HG02623 (cell line): ENCODE data around the gene TSPAN18.

Experiments
- ATAC-seq: cut with Tn5 transposase; IDR thresholded peaks from one replicate; pipeline ENCODE4 v1.9.1; 2021; ENCODE audit warnings: moderate library complexity; ENCODE audit not compliant: unreplicated experiment

The TSPAN18 gene

GRCh38 chr11:44817207-44817949, 90.6 kb downstream of the TSPAN18 start:
- no peak for ATAC-seq

DNA sequence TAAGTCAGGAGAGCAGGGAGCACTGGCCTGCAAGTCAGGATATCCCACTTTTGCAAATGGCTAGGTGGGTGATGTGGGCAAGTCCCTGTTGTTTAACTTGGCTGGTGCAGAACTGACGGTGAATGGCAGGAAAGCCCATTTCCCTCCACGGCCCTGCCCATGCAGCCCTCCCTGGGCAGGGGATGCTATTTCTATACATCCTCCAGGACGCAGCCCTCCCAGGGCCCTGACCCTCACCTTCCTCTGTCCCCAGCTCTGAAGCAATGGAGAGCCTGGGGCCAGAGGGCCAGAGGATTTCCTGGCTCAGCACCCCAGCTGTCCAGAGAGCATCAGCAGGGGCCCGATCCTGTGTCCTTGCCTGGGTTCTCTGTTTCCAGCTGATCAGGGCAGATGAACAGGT, 91.3 kb downstream of the TSPAN18 start:
- ATAC-seq, result no peak

DNA sequence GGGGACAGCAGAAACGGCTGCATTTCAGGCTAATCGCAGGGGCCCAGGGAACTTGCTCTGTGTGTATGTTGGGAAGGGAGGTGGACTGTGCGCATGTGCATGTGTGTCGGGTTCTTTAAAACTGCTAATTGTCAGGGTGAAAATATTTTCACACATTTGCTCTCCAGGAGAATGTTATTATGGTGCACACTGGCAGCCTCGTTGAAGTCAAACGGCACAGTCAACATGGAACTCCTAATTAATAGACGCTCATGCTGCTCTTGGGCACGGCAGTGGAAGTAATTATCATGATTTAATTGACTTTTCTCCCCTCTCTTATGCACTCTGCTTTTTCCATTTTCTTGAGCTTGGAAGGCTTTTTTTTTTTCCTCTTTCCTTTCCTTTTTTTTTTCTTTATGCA, 92.6 kb downstream of the TSPAN18 start:
- no peak for ATAC-seq

GRCh38 chr11:44822369-44822768, 95.6 kb downstream of the TSPAN18 start:
- no peak for ATAC-seq

- no peak for ATAC-seq
These were observed 96.2 kb downstream of the TSPAN18 start for GRCh38 chr11:44823006-44823405.

DNA sequence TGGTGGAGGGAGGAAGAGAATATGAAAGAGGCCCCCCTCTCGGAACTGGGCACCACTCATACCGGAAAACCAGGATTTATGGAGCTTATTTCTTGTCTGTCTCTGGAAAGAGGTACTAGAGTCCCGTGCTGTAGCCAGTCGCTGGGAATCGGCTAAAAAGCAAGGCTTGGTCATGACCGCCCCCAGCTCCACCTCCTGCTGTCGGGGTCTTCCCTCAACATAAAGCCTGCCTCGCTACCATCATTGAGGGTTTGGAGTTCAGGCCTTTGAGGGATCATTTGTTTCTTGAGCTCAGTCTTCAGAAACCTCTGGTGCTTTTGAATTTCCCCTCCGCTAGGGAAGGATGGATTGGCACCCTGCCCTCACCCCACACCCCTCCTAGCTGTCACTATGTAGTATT, 97.1 kb downstream of the TSPAN18 start:
- ATAC-seq, result no peak

DNA sequence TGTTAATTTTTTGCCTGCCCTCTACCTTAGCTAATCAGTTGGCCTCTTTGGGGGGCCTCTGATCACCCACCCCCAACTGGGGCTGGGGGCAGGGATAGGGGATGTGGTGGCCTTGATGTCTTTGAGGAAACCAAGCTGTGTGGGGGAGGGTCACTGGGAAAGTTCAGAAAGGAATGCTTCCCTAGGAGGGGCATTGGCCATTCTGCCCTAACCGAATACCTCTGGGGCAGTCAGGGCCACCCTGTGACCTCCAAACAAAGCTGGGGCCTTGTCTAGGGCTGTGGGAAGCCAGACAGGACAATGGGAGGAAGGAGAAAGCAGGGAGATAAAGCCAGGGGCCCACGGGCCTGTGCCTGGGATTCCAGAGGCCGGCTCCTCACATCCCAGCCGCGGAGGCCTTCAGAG, 97.5 kb downstream of the TSPAN18 start:
- no peak for ATAC-seq

DNA sequence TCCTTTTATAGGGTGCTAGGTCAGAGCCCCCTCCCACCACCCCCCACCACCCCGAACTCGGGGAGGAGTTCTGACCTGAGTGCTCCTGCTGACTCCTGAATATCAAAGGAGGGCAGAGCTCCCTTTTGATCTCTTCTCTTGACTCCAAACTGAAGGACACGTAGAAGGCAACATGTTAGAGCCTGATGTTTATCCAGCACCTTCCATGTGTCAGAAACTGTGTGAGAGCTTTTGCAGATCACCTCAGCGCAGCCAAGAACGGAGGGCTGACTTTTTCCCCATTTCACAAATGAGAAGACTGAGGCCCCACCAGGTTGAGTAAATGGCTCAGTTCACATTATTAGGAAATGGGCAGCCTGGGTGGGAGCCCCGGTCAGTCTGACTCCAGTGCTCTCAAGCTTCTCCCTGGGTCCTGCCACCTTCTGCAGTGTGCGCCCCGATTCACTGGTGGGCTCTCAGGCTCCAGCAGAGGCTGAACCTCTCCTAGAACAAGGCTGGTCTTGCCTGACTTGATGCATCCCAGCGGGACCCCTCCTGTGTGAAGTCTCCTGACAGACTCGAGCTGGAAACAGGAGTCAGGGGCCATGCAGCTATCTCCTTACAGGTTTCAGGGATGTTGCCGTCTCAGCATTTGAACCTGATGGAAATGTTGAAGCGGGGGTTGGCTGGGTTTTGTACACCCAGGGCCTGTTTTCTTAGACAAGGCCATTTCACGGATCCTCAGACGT, 98.5 kb downstream of the TSPAN18 start:
- no peak for ATAC-seq

DNA sequence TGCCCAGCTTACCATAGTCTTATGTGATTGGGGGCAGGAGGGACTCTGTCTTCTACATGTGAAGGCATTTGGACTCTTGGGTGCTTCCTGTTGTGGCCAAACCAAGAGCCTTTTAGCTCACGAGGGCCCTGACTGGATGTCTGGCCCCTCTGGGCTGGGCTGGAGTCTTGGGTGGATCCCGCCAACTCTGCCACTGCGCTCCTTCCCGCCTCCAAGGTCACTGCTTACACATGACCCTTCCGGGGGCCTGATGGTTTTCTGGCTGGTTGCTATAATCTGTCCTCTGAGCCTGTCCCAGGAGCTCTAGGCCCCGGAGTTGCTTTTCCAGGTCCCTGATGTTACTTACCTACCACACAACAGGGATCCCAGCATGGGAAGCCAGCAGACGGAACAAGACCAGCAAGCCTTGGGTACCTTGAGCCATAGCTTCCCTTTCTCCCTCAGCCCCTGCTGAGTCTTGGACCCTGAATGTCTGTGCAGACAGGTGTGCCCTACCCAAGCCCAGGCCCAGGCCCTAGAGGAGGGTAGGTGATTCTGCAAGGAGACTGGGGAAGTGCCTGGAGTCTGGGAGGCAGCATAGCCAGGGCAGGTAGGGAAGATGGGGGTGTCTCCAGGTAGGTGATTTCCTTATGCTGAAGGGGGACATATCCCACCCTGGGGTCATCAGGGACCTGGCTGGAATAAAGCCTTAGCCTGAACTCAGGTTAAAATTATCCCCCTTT, 100.3 kb downstream of the TSPAN18 start:
- no peak for ATAC-seq

DNA sequence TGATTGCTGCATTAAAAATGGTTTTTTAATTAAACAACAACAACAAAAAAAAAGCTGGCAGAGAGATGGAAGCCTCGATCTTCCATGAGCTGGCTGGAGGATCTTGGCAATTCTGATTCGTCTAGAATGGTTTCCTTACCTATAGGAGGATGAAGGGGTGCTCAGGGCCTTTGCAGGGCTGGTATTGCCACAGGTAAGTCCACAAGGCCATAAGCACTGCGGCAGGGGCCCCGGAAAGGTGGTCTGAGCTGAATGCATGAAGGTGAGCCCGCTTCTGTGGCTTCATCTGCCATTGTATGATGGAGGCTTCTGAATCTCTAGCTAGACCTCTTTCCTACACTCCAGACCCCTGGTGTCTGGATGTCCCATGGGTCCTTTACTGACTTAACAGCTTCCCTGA, 101.5 kb downstream of the TSPAN18 start:
- no peak for ATAC-seq

DNA sequence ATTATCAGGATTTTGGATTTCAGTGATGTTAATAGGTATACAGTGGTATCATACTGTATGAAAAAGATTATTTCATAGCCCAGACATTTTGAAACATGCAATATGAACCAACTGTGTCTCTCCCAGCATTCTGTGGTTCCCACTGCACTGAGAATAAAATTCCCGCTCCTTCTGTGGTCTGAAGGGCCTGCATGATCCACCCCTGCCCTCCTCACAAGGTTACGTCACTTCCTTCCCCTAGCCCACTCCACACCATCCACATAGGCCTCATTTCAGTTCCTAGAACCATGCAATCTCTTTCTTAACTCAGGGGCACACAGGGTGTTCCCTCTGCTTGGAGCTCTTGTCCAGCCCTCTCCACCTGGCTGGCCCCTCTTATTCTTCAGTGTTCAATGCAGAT, 103.1 kb downstream of the TSPAN18 start:
- ATAC-seq, result no peak

DNA sequence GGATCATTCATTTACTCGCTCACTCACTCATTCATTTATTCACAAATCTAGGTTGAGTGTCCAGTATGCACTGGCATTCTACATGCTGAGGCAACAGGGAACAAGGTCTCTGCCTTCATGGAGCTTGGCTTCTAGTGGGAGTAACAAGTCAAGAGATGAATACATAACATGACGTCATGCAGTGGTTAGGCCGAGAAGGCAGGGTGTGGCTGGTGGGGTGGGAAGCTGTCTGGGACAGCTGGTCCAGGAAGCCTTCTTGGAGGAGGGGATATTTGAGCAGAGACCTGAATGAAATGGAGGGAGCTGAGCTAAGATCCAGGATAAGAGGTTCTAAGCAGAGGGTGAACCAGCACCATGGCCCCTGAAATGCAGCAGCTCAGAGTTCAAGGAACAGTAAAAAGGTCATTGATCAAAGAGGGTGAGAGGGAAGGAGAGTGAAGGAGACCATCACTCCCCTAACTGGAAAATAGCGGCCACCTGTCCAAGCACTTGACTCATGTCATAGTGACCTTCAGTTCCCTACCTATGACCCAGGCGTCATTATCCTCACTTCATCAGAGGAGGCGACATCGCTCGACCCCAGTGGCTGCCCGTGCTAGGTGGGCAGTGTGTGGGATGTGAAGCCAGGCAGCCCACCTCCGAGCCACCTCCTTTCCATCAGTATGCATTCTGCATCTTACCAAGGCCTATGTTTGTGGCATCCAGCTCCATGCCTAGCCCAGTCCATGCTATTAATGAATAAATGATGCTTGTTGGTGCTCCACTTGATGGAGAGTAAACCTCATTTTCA, 105.0 kb downstream of the TSPAN18 start:
- no peak for ATAC-seq

GRCh38 chr11:44832452-44832851, 105.7 kb downstream of the TSPAN18 start:
- ATAC-seq, result no peak

GRCh38 chr11:44833221-44833876, 106.6 kb downstream of the TSPAN18 start:
- no peak for ATAC-seq

DNA sequence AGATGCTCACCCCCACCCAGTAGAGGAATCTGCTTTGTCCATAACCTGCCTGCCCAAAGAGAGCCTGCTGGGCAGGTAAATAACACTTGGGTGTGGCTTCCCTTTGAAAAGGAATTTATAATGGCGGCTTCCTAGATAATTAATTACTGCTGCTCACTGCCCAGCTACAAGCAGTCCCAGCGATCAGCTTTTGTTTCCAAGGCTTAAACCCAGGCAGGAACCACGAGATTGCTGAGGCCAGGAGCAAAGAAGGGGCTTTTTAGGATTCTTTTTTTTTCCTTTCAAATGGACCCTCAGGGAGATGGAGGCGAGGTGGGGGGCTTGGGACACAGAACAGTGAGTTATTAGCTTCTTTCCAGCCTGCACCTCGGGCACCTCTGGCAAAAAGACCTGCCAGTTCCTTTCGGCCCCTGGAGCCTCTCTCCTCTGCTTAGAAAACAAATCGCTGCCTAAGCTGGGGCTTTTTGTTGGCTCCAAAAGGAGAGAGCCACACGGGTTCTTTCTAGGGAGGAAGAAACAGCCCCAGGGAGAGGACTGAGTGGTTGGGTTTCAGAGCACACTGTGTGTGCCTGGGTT, 107.2 kb downstream of the TSPAN18 start:
- ATAC-seq, result no peak

DNA sequence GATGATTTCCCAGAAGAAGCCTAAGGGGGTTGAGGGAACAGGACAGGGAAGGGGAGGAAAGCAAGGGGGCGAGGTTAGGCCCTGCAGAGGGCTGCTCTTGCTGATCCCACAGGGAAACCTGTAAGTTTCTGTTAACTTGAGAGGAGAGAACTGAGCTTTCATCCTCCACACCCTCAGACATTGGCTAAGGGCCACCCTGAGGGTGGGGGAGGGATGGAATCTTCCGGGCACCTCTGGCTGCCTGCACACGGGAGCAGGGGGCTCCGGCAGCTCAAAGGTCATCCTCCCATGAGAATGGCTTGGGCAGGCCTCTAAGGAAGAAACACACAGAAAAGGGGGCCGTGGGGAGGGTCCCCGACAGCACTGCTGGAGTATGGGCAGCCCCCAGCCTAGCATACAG, 108.1 kb downstream of the TSPAN18 start:
- no peak for ATAC-seq

GRCh38 chr11:44835296-44835695, 108.5 kb downstream of the TSPAN18 start:
- ATAC-seq, result no peak

GRCh38 chr11:44835938-44836337, 109.2 kb downstream of the TSPAN18 start:
- ATAC-seq, result no peak

DNA sequence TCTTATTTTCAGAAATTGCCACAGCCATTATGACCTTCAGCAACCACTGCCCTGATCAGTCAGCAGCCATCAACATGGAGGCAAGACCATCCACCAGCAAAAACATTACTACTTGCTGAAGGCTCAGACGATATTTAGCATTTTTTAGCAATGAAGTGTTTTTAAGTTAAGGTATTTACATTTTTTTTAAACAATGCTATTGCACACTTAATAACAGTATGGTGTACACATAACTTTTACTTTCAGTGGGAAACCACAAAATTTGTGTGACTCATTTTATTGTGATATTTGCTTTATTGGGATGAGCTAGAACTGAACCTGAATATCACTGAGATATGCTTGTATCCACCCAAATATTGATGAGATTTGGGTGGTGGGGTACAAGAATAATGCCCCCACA, 110.9 kb downstream of the TSPAN18 start:
- ATAC-seq, result no peak

- no peak for ATAC-seq
These were observed 112.8 kb downstream of the TSPAN18 start for GRCh38 chr11:44839458-44840084.
